Measurements from ENCODE around the gene SUPT3H. TPM values are rescaled to one million over a fixed set of nuclear protein-coding genes. Genes with fewer than 3 reads are reported as not detected.

SUPT3H gene
- total RNA-seq, 4 donors from 2014 or later = 1.6 to 5.6 (median 3.8) TPM

DNA sequence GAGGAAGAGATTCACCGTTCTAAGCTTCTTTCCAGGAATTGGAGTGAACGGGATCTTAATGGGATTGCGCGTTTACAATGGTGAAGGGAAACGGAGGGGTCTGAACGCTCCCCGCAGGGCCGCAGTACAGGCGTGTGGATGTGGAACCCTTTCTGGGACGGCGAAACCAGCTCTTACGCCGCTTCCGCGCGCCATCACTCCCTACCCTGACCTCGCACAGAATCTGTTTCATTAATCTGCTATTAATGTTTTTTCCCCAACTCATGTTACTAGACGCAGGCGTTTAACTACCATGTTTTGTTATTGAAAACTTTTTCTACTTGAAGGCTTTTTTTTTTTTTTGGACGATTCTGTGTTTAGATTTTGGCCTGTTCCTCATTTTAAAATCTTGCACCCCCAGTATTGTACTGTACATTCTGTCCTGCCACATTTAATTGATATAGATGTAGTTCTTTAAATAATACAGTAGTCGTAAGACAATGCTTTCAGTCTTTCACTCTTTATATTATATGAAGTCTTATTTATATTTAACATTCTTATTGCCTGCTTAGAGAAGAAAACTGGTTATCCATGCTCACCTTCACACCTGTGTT is 696 bp upstream of the SUPT3H start:
- no peak for TF ChIP-seq POLR2A (IDR thresholded peaks at IDR 0.05)
- TF ChIP-seq, protein P1, sequence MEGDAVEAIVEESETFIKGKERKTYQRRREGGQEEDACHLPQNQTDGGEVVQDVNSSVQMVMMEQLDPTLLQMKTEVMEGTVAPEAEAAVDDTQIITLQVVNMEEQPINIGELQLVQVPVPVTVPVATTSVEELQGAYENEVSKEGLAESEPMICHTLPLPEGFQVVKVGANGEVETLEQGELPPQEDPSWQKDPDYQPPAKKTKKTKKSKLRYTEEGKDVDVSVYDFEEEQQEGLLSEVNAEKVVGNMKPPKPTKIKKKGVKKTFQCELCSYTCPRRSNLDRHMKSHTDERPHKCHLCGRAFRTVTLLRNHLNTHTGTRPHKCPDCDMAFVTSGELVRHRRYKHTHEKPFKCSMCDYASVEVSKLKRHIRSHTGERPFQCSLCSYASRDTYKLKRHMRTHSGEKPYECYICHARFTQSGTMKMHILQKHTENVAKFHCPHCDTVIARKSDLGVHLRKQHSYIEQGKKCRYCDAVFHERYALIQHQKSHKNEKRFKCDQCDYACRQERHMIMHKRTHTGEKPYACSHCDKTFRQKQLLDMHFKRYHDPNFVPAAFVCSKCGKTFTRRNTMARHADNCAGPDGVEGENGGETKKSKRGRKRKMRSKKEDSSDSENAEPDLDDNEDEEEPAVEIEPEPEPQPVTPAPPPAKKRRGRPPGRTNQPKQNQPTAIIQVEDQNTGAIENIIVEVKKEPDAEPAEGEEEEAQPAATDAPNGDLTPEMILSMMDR (IDR thresholded peaks at IDR 0.05) = no peak
- H3K4me3 ChIP-seq (ENCODE audit: low read depth, poor library complexity, severe bottlenecking) = peak overlapping the region; percentile 31
- intact Hi-C loops (cut with DNase I; ENCODE audit: low total_unique reads) = no loop called here
- peak in 1 of 2 donors; percentile 86 for DNase-seq (ENCODE audit: low spot score in 2 of 2)
- 1 to 3% methylated on average over 21 of the region's 21 CpGs for WGBS, 2 donors

DNA sequence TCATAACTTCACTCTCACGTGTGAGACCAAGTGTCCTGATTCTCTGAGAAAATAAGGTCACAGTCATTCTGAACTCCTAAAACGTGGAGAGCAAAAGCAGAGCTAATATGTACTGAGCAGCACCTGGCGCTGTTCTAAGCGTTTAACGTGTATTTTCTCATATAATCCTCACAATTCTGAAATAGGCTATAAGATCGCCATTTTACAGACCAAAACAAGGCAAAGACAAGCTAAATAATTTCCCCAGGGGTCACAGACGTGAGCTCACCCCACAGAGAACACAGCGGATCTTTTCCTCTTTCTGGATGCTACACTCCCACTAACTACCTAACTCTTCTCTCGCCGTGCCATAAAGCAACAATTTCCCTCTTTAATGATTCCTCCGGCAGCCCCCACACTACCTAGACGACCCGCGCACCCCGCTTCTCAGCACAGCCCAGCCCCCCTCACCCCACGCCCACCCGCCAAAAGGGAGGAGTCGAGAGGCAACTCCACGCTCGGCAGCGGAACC is 636 bp downstream of the SUPT3H start:
- intact Hi-C loops (cut with DNase I; ENCODE audit: low total_unique reads) = no loop called here
- TF ChIP-seq, protein P1 (IDR thresholded peaks at IDR 0.05) = no peak
- TF ChIP-seq POLR2A (IDR thresholded peaks at IDR 0.05) = no peak
- H3K4me3 ChIP-seq (ENCODE audit: low read depth, poor library complexity, severe bottlenecking) = peak overlapping the region; percentile 93
- 1% methylated on average over 21 of the region's 21 CpGs for WGBS, 2 donors
- DNase-seq (ENCODE audit: low spot score in 2 of 2) = peak in 1 of 2 donors; percentile 63

DNA sequence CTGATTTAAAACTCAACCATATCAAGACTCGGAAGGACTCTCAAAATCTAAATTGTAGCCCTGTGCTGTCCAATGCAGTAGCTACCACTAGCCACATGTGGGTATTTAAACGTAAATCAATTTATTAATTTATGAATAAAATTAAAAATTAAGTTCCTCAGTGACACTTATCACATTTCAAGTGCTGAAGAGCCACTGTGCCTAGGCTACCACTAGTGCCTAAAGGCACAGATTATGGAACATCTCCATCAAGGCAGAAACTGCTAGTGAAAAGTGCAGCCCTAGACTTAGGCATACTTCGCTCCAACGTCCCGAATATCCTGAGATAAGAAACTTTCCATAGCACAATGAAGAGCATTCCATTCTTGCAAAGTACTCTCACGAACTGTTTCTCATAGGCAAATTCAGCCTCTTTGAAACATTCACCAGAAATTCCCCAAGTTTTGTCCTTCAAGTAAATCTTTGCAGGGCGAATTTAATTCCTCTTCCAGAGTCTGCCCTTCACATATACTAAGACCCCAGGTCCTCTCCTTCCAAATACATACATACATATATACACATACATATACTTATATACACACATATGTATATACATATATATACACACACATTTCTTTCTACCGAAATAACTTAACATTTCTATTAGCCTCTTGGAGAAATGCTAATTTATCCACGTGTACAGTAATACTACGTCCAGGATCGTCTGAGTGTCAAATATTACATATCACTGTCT is 1.3 kb downstream of the SUPT3H start:
- TF ChIP-seq, protein P1 (IDR thresholded peaks at IDR 0.05) = no peak
- no peak for TF ChIP-seq POLR2A (IDR thresholded peaks at IDR 0.05)

GRCh38 chr6:45375449-45375848 is 2.3 kb downstream of the SUPT3H start:
- intact Hi-C loops (cut with DNase I; ENCODE audit: low total_unique reads) = no loop called here
- H3K4me3 ChIP-seq (ENCODE audit: low read depth, poor library complexity, severe bottlenecking) = no peak overlapping the region
- 68 to 71% methylated on average over 3 of the region's 3 CpGs for WGBS, 2 donors
- no peak for TF ChIP-seq POLR2A (IDR thresholded peaks at IDR 0.05)
- TF ChIP-seq, protein P1 (IDR thresholded peaks at IDR 0.05) = no peak
- no peak for DNase-seq (ENCODE audit: low spot score in 2 of 2)

More for the DNA sequence above, 1.3 kb downstream of the SUPT3H start:
- WGBS, 2 donors = 24 to 25% methylated on average over 11 of the region's 11 CpGs
- intact Hi-C loops (cut with DNase I; ENCODE audit: low total_unique reads) = no loop called here
- no peak for DNase-seq (ENCODE audit: low spot score in 2 of 2)
- H3K4me3 ChIP-seq (ENCODE audit: low read depth, poor library complexity, severe bottlenecking) = peak overlapping the region; percentile 93

DNA sequence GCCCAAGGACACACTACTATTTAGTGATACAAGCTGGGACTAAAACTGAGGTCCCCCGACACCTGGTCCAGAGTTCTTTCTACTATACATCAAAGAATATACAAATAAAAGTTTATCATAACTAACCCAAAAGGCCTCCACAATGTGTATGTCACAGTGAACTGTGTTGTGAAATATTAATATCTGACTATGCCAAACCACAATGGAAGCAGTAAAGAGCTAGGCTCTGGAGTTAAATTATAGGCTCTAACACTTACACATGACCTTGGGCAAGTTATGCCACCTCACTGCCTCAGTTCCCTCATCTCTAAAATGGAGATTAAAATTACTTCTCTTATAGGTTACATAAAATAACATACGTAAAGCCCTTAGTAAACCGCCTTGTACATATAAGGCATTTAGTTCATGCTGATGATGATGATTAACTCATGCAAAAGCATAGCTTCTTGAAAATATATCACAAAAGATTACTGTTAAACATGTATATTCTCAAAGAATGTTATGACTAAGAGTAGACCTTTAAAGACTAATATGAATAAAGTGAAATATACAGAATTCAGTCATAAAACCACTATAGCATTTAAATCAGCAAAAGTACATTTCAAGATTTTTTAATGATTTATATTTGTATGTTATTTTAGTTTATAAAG is 5.7 kb downstream of the SUPT3H start:
- intact Hi-C loops (cut with DNase I; ENCODE audit: low total_unique reads) = no loop called here
- no peak for TF ChIP-seq POLR2A (IDR thresholded peaks at IDR 0.05)
- TF ChIP-seq, protein P1 (IDR thresholded peaks at IDR 0.05) = no peak
- no peak overlapping the region for H3K4me3 ChIP-seq (ENCODE audit: low read depth, poor library complexity, severe bottlenecking)
- no peak for DNase-seq (ENCODE audit: low spot score in 2 of 2)
- 92 to 97% methylated on average over 3 of the region's 3 CpGs for WGBS, 2 donors

Data from lower leg skin (tissue), 4 donors.